Measurements from ENCODE around the gene NKD2.

The NKD2 gene

GRCh38 chr5:1007221-1007680, 1.4 kb upstream of the NKD2 start:
- no peak for TF ChIP-seq CTCF (conservative IDR thresholded peaks at IDR 0.05; ENCODE audit: control insufficient read depth, insufficient read depth, low read depth, low read length)
- H3K4me3 ChIP-seq (ENCODE audit: control insufficient read depth, low read depth, low read length) = no peak overlapping the region
- DNase-seq (ENCODE audit: low read depth) = no peak

- no peak overlapping the region for H3K4me3 ChIP-seq (ENCODE audit: control insufficient read depth, low read depth, low read length)
- no peak for TF ChIP-seq CTCF (conservative IDR thresholded peaks at IDR 0.05; ENCODE audit: control insufficient read depth, insufficient read depth, low read depth, low read length)
- DNase-seq (ENCODE audit: low read depth) = no peak
These were observed 736 bp upstream of the NKD2 start for GRCh38 chr5:1007681-1008450.

GRCh38 chr5:1009359-1010180, 968 bp downstream of the NKD2 start:
- TF ChIP-seq CTCF (conservative IDR thresholded peaks at IDR 0.05; ENCODE audit: control insufficient read depth, insufficient read depth, low read depth, low read length) = no peak
- no peak for DNase-seq (ENCODE audit: low read depth)
- peak overlapping the region; percentile 10 for H3K4me3 ChIP-seq (ENCODE audit: control insufficient read depth, low read depth, low read length)

- no peak for TF ChIP-seq CTCF (conservative IDR thresholded peaks at IDR 0.05; ENCODE audit: control insufficient read depth, insufficient read depth, low read depth, low read length)
These were observed 1.5 kb downstream of the NKD2 start for GRCh38 chr5:1010181-1010510.

GRCh38 chr5:1010641-1011046, 2.0 kb downstream of the NKD2 start:
- H3K4me3 ChIP-seq (ENCODE audit: control insufficient read depth, low read depth, low read length) = no peak overlapping the region
- TF ChIP-seq CTCF (conservative IDR thresholded peaks at IDR 0.05; ENCODE audit: control insufficient read depth, insufficient read depth, low read depth, low read length) = no peak

More at GRCh38 chr5:1010181-1010510, 1.5 kb downstream of the NKD2 start:
- no peak for DNase-seq (ENCODE audit: low read depth)
- no peak overlapping the region for H3K4me3 ChIP-seq (ENCODE audit: control insufficient read depth, low read depth, low read length)

GRCh38 chr5:1011226-1011631, 2.6 kb downstream of the NKD2 start:
- no peak overlapping the region for H3K4me3 ChIP-seq (ENCODE audit: control insufficient read depth, low read depth, low read length)
- DNase-seq (ENCODE audit: low read depth) = no peak
- TF ChIP-seq CTCF (conservative IDR thresholded peaks at IDR 0.05; ENCODE audit: control insufficient read depth, insufficient read depth, low read depth, low read length) = peak; percentile 13

More at GRCh38 chr5:1010641-1011046, 2.0 kb downstream of the NKD2 start:
- no peak for DNase-seq (ENCODE audit: low read depth)
